Measurements from ENCODE around the gene TMC3. TPM values are rescaled to one million over a fixed set of nuclear protein-coding genes. Genes with fewer than 3 reads are reported as not detected.
A peak's percentile ranks its signal among the peaks of the same experiment; 100 is the strongest.

Gene TMC3
- total RNA-seq, 1 experiment from 2014 or later, result not detected

DNA sequence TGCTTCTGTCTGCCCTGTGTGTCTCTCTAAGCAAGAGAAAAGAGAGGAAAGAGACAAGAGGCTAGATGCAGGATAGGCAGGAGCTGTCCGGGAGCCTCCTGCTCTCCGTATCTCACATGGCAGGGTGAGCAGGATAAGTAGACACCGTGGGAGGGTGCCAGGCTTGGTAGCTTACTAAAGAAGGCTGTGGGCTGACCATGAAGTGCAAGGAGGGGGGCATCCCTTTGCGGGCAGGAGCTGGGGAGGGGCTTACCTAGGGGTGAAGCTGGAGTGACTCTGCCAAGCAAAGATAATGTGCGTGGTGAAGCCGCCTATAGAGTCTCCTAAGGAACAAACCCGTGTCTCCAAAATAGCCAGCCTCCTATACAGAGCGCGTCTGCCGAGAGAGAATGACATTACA lies 33.7 kb upstream of the TMC3 start:
- TF ChIP-seq, protein P1, sequence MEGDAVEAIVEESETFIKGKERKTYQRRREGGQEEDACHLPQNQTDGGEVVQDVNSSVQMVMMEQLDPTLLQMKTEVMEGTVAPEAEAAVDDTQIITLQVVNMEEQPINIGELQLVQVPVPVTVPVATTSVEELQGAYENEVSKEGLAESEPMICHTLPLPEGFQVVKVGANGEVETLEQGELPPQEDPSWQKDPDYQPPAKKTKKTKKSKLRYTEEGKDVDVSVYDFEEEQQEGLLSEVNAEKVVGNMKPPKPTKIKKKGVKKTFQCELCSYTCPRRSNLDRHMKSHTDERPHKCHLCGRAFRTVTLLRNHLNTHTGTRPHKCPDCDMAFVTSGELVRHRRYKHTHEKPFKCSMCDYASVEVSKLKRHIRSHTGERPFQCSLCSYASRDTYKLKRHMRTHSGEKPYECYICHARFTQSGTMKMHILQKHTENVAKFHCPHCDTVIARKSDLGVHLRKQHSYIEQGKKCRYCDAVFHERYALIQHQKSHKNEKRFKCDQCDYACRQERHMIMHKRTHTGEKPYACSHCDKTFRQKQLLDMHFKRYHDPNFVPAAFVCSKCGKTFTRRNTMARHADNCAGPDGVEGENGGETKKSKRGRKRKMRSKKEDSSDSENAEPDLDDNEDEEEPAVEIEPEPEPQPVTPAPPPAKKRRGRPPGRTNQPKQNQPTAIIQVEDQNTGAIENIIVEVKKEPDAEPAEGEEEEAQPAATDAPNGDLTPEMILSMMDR (IDR thresholded peaks at IDR 0.05; ENCODE audit: insufficient read depth in 1 of 2, low read depth in 1 of 2, low read length in 1 of 2, severe bottlenecking in 1 of 2, unreplicated experiment in 1 of 2), result no peak
- Mint-ChIP-seq H3K4me3 (ENCODE audit: unreplicated experiment) (no peak overlapping the region), H3K36me3 (ENCODE audit: insufficient read depth, unreplicated experiment) (no peaks in the 10 kb centered on the region), H3K9me3 (ENCODE audit: unreplicated experiment) (no peaks in the 10 kb centered on the region), H3K27ac (ENCODE audit: unreplicated experiment) (no peak overlapping the region), H3K27me3 (ENCODE audit: insufficient read depth, unreplicated experiment) (peaks cover 17% of the 10 kb centered on the region), H3K4me1 (ENCODE audit: low read depth, unreplicated experiment) (no peaks in the 10 kb centered on the region)
- DNase-seq, result no peak
- intact Hi-C loops (cut with micrococcal nuclease; ENCODE audit: unreplicated experiment), result loop anchor here (10.0 kb wide), 1 partner anchor 303 kb away; no protein-coding TSS in a partner anchor
- no TSS peak for BruUV-seq (replicated peaks)
- ChIA-PET CTCF (interaction anchor here (0.9 kb wide), 1 partner anchor 141 kb away, joined by 3 read pairs; no protein-coding TSS in a partner anchor), POLR2A (interaction anchor here (0.5 kb wide), 1 partner anchor 971 kb away, joined by 3 read pairs; no protein-coding TSS in a partner anchor)
- no peaks in the 10 kb centered on the region for H3K4me1 ChIP-seq
- H3K27me3 ChIP-seq (replicated peaks; ENCODE audit: control insufficient read depth, insufficient read depth, low read length), result no peaks in the 10 kb centered on the region; the same call in 1 of the 2 replicates
- no peaks in the 10 kb centered on the region for H3K36me3 ChIP-seq (ENCODE audit: control insufficient read depth, insufficient read depth, low read length)
- no peak overlapping the region for H3K4me3 ChIP-seq (ENCODE audit: low read depth, low read length)
- 0 out of 2 replicates have a peak, but pooled peaks cover 3% of the 10 kb centered on the region for H3K9me3 ChIP-seq

DNA sequence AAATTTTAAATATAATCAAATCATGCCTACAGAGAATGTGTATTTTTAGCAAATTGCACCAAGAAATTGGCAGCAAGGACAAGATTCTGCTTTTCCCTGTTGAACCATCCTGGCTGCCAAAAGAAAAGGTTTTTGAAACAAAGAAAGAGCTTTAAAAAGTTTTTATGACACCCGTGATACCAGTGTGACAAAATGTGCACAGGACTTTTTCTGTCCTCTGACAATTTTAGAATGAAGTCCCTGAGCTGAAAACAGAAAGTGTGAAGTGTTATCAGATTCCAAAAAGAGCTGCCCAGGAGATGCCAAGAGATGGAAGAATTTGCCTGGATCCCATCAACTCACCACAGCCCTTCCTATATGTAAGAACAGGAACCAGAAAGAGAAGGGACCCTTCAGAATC lies 33.2 kb upstream of the TMC3 start:
- H3K9me3 ChIP-seq, result 0 out of 2 replicates have a peak, but pooled peaks cover 3% of the 10 kb centered on the region

GRCh38 chr15:81400640-81401236 lies 26.7 kb upstream of the TMC3 start:
- Mint-ChIP-seq H3K4me1 (ENCODE audit: low read depth, unreplicated experiment) (peaks cover 6% of the 10 kb centered on the region), H3K36me3 (ENCODE audit: insufficient read depth, unreplicated experiment) (no peaks in the 10 kb centered on the region), H3K27ac (ENCODE audit: unreplicated experiment) (no peak overlapping the region), H3K9me3 (ENCODE audit: unreplicated experiment) (no peaks in the 10 kb centered on the region), H3K27me3 (ENCODE audit: insufficient read depth, unreplicated experiment) (peaks cover 3% of the 10 kb centered on the region), H3K4me3 (ENCODE audit: unreplicated experiment) (no peak overlapping the region)
- ChIA-PET POLR2A (no interaction called here), CTCF (interaction anchor here (0.9 to 1.1 kb wide), 3 partner anchors 122 to 135 kb away, joined by 4 to 5 read pairs (median 5); no protein-coding TSS in a partner anchor)
- H3K4me1 ChIP-seq, result peaks cover 16% of the 10 kb centered on the region
- TF ChIP-seq, protein P1 (IDR thresholded peaks at IDR 0.05; ENCODE audit: insufficient read depth in 1 of 2, low read depth in 1 of 2, low read length in 1 of 2, severe bottlenecking in 1 of 2, unreplicated experiment in 1 of 2), result peak; percentile 54 to 64
- intact Hi-C loops (cut with micrococcal nuclease; ENCODE audit: unreplicated experiment), result loop anchor here (1.0 to 10.0 kb wide), 2 partner anchors 125 to 296 kb away; no protein-coding TSS in a partner anchor
- DNase-seq, result peak in 1 of 2 experiments; percentile 41
- H3K27me3 ChIP-seq (replicated peaks; ENCODE audit: control insufficient read depth, insufficient read depth, low read length), result no peaks in the 10 kb centered on the region
- H3K9me3 ChIP-seq, result 0 out of 2 replicates have a peak, but pooled peaks cover 5% of the 10 kb centered on the region
- BruUV-seq (replicated peaks), result no TSS peak
- no peak overlapping the region for H3K4me3 ChIP-seq (ENCODE audit: low read depth, low read length)
- no peaks in the 10 kb centered on the region for H3K36me3 ChIP-seq (ENCODE audit: control insufficient read depth, insufficient read depth, low read length)

More for the DNA sequence above, 33.2 kb upstream of the TMC3 start:
- no peaks in the 10 kb centered on the region for H3K9me3 Mint-ChIP-seq (ENCODE audit: unreplicated experiment)
- BruUV-seq (replicated peaks), result no TSS peak
- H3K4me3 Mint-ChIP-seq (ENCODE audit: unreplicated experiment), result no peak overlapping the region
- DNase-seq, result no peak
- ChIA-PET POLR2A (interaction anchor here (0.5 kb wide), 1 partner anchor 972 kb away, joined by 3 read pairs; no protein-coding TSS in a partner anchor), CTCF (no interaction called here)
- Histone ChIP-seq H3K4me3 (ENCODE audit: low read depth, low read length) (no peak overlapping the region), H3K36me3 (ENCODE audit: control insufficient read depth, insufficient read depth, low read length) (no peaks in the 10 kb centered on the region), H3K27me3 (replicated peaks; ENCODE audit: control insufficient read depth, insufficient read depth, low read length) (no peaks in the 10 kb centered on the region; the same call in 1 of the 2 replicates), H3K4me1 (no peaks in the 10 kb centered on the region)
- H3K4me1 Mint-ChIP-seq (ENCODE audit: low read depth, unreplicated experiment), result no peaks in the 10 kb centered on the region
- H3K27ac Mint-ChIP-seq (ENCODE audit: unreplicated experiment), result no peak overlapping the region
- H3K36me3 Mint-ChIP-seq (ENCODE audit: insufficient read depth, unreplicated experiment), result no peaks in the 10 kb centered on the region
- peaks cover 17% of the 10 kb centered on the region for H3K27me3 Mint-ChIP-seq (ENCODE audit: insufficient read depth, unreplicated experiment)
- intact Hi-C loops (cut with micrococcal nuclease; ENCODE audit: unreplicated experiment), result loop anchor here (10.0 kb wide), 1 partner anchor 302 kb away; no protein-coding TSS in a partner anchor
- TF ChIP-seq, protein P1 (IDR thresholded peaks at IDR 0.05; ENCODE audit: insufficient read depth in 1 of 2, low read depth in 1 of 2, low read length in 1 of 2, severe bottlenecking in 1 of 2, unreplicated experiment in 1 of 2), result no peak
